Loucy (cell line): Measurements from ENCODE around the gene HSBP1L1.

Experiments
- EZH2phosphoT487 ChIP-seq: fragments of 200-600 bp; IDR thresholded peaks from 2 replicates; pipeline ENCODE4 v1.6.1; 2018; ENCODE audit warnings: antibody characterized with exemption, mild to moderate bottlenecking, moderate library complexity, borderline replicate concordance
- TF ChIP-seq, protein P1 (sequence below): fragments of 200-600 bp; sonication (generic); conservative IDR thresholded peaks from 2 replicates; pipeline ENCODE4 v1.5.1; 2014; ENCODE audit warnings: mild to moderate bottlenecking, antibody characterized with exemption, low read length

DNA sequence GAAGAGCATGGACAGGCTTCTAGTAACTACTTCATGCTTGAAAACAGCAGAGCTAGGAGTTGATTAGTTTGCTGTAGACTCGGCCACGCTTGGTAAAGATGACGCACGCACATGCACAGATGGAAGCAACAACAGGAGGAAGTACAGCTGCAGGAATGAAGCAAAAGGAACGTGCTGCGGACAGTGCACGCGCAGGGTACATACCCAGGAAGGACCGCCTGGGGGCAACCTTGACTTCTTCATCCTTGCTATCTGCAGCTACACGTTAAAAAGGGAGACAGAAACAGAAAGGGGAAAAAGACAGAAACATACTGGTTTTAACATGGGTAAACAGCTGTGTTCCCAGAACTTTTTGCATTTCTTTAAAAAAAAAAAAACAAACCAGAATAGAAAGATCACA, 30.7 kb upstream of the HSBP1L1 start:
- TF ChIP-seq, protein P1, sequence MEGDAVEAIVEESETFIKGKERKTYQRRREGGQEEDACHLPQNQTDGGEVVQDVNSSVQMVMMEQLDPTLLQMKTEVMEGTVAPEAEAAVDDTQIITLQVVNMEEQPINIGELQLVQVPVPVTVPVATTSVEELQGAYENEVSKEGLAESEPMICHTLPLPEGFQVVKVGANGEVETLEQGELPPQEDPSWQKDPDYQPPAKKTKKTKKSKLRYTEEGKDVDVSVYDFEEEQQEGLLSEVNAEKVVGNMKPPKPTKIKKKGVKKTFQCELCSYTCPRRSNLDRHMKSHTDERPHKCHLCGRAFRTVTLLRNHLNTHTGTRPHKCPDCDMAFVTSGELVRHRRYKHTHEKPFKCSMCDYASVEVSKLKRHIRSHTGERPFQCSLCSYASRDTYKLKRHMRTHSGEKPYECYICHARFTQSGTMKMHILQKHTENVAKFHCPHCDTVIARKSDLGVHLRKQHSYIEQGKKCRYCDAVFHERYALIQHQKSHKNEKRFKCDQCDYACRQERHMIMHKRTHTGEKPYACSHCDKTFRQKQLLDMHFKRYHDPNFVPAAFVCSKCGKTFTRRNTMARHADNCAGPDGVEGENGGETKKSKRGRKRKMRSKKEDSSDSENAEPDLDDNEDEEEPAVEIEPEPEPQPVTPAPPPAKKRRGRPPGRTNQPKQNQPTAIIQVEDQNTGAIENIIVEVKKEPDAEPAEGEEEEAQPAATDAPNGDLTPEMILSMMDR, result no peak
- TF ChIP-seq EZH2phosphoT487, result no peak
